Measurements from ENCODE around the gene RHOT2. TPM values are rescaled to one million over a fixed set of nuclear protein-coding genes. Genes with fewer than 3 reads are reported as not detected.

The RHOT2 gene
- total and polyA plus RNA-seq, 9 of the 15 experiments (the other 6 are each of a cell fraction or from before 2014, with no cell fraction given) = 5.0 to 373 (median 112) TPM

DNA sequence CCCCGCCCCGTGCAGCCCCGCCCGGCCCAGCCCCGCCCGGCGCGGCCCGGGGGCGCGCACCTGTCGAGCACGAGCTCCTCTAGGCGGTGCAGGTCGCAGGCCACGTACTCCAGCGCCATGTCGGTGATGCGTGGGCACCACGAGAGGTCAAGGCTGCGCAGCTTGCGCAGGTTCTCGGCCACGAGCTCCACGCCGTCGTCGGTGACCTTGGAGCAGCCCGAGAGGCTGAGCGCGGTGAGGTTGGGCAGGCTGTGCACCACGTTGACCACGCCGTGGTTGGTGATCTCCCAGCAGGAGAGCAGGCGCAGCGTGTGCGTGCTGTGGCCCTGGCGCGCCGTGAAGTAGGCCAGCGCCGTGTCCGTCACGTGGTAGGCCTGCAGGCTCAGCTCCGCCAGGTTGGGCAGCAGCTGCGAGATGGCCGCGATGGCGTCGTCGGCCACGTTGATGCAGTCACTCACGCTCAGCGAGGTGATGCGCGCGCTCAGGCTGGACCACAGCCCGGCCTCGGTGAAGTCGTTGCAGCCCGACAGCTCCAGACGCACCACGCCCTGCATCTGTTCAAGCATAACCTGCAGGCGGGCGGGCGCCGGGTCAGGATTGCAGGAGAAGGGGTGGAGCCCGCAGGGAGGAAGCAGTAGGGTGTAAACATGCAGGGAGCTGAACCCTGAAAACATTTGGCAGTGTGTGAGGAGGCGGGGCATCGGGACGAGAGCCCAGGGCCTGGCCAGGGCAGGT, 27.6 kb downstream of the RHOT2 start:
- no peaks in the 10 kb centered on the region for H3K9me3 ChIP-seq (replicated peaks; ENCODE audit: control insufficient read depth, insufficient read depth, low read depth, low read length)
- 1% methylated on average over 53 of the region's 71 CpGs for WGBS (ENCODE audit: insufficient coverage, low coverage, missing lambda C conversion rate)
- POLR2A ChIA-PET = interaction anchor here (0.6 to 1.6 kb wide), 10 partner anchors 9 to 295 kb away, joined by 3 to 9 read pairs (median 4); partner anchors contain the start of genes GNG13 and METRN
- H3K4me3 ChIP-seq = peak overlapping the region; percentile 41
- H3K9me1 ChIP-seq (ENCODE audit: control insufficient read depth, insufficient read depth, low read length) = no peaks in the 10 kb centered on the region
- FAIRE-seq (peak; percentile 26), DNase-seq (ENCODE audit: extremely low read depth in 1 of 4, low spot score in 3 of 4) (peak; percentile 63 to 88 (median 71)), ATAC-seq (peak; percentile 86)
- H3K9ac ChIP-seq (ENCODE audit: insufficient read depth in 1 of 2, low read depth in 2 of 2, low read length in 2 of 2) = peak overlapping the region in 1 of 2 experiments; percentile 90; a peak in 2 of 4 replicates
- H3K36me3 ChIP-seq (ENCODE audit: control insufficient read depth, insufficient read depth, low read length) = no peaks in the 10 kb centered on the region
- CTCF ChIA-PET (ENCODE audit: low intra/inter-chr PET ratio) = interaction anchor here (1.0 kb wide), 1 partner anchor 89 kb away, joined by 4 read pairs; no protein-coding TSS in a partner anchor
- peaks cover 7 to 22% of the 10 kb centered on the region in 2 experiments; a peak in 4 of 5 replicates for H3K27me3 ChIP-seq (ENCODE audit: control insufficient read depth in 2 of 2, insufficient read depth in 2 of 2, low read length in 2 of 2)
- H3K27ac ChIP-seq (ENCODE audit: extremely low read depth, low read depth, low read length) = peak overlapping the region; percentile 51; the same call in 1 of the 3 replicates
- peak overlapping the region; percentile 99 for H2AFZ ChIP-seq (ENCODE audit: low read depth, low read length)
- H3K79me2 ChIP-seq (ENCODE audit: control insufficient read depth, insufficient read depth, low read length) = no peaks in the 10 kb centered on the region
- peaks cover 7 to 61% of the 10 kb centered on the region in 2 experiments for H3K4me1 ChIP-seq (replicated peaks in 1 of 2; ENCODE audit: control insufficient read depth in 2 of 2, insufficient read depth in 2 of 2, low read length in 2 of 2)
- in situ Hi-C loops (cut with MboI) (no loop called here), intact Hi-C loops (cut with micrococcal nuclease) (no loop called here)
- peak overlapping the region; percentile 98 for H3K4me2 ChIP-seq (ENCODE audit: insufficient read depth, low read length)
- no TSS peak for BruUV-seq (replicated peaks)
- H4K20me1 ChIP-seq (replicated peaks; ENCODE audit: control insufficient read depth, insufficient read depth, low read length) = peaks cover 7% of the 10 kb centered on the region
- TF ChIP-seq TAF1 (IDR thresholded peaks at IDR 0.05; ENCODE audit: control insufficient read depth, extremely low read depth, insufficient read depth, low read length, severe bottlenecking) (peak; percentile 24), ZNF217 (CRISPR knock-in tag; IDR thresholded peaks at IDR 0.05) (no peak), MECOM (CRISPR knock-in tag; IDR thresholded peaks at IDR 0.05) (no peak), DMBX1 (CRISPR knock-in tag; IDR thresholded peaks at IDR 0.05; ENCODE audit: borderline replicate concordance) (no peak), ZNF41 (CRISPR knock-in tag; conservative IDR thresholded peaks at IDR 0.05) (no peak), PHTF2 (CRISPR knock-in tag; IDR thresholded peaks at IDR 0.05) (no peak), DPF2 (IDR thresholded peaks at IDR 0.05) (no peak; the same call in 1 of the 2 replicates), YBX1 (IDR thresholded peaks at IDR 0.05) (no peak), HMG20B (CRISPR knock-in tag; IDR thresholded peaks at IDR 0.05) (no peak), CTBP1 (IDR thresholded peaks at IDR 0.05; ENCODE audit: borderline replicate concordance) (peak; percentile 96), ELF4 (CRISPR knock-in tag; IDR thresholded peaks at IDR 0.05) (no peak)
- TF ChIP-seq, protein P1, sequence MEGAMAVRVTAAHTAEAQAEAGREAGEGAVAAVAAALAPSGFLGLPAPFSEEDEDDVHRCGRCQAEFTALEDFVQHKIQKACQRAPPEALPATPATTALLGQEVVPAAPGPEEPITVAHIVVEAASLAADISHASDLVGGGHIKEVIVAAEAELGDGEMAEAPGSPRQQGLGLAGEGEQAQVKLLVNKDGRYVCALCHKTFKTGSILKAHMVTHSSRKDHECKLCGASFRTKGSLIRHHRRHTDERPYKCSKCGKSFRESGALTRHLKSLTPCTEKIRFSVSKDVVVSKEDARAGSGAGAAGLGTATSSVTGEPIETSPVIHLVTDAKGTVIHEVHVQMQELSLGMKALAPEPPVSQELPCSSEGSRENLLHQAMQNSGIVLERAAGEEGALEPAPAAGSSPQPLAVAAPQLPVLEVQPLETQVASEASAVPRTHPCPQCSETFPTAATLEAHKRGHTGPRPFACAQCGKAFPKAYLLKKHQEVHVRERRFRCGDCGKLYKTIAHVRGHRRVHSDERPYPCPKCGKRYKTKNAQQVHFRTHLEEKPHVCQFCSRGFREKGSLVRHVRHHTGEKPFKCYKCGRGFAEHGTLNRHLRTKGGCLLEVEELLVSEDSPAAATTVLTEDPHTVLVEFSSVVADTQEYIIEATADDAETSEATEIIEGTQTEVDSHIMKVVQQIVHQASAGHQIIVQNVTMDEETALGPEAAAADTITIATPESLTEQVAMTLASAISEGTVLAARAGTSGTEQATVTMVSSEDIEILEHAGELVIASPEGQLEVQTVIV (CRISPR knock-in tag; IDR thresholded peaks at IDR 0.05; ENCODE audit: borderline replicate concordance) = no peak
- TF ChIP-seq, protein P2, sequence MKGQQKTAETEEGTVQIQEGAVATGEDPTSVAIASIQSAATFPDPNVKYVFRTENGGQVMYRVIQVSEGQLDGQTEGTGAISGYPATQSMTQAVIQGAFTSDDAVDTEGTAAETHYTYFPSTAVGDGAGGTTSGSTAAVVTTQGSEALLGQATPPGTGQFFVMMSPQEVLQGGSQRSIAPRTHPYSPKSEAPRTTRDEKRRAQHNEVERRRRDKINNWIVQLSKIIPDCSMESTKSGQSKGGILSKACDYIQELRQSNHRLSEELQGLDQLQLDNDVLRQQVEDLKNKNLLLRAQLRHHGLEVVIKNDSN (CRISPR knock-in tag; IDR thresholded peaks at IDR 0.05) = peak; percentile 96
- TF ChIP-seq, protein P3, sequence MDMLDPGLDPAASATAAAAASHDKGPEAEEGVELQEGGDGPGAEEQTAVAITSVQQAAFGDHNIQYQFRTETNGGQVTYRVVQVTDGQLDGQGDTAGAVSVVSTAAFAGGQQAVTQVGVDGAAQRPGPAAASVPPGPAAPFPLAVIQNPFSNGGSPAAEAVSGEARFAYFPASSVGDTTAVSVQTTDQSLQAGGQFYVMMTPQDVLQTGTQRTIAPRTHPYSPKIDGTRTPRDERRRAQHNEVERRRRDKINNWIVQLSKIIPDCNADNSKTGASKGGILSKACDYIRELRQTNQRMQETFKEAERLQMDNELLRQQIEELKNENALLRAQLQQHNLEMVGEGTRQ (CRISPR knock-in tag; IDR thresholded peaks at IDR 0.05) = peak; percentile 85
- TF ChIP-seq, protein P4, sequence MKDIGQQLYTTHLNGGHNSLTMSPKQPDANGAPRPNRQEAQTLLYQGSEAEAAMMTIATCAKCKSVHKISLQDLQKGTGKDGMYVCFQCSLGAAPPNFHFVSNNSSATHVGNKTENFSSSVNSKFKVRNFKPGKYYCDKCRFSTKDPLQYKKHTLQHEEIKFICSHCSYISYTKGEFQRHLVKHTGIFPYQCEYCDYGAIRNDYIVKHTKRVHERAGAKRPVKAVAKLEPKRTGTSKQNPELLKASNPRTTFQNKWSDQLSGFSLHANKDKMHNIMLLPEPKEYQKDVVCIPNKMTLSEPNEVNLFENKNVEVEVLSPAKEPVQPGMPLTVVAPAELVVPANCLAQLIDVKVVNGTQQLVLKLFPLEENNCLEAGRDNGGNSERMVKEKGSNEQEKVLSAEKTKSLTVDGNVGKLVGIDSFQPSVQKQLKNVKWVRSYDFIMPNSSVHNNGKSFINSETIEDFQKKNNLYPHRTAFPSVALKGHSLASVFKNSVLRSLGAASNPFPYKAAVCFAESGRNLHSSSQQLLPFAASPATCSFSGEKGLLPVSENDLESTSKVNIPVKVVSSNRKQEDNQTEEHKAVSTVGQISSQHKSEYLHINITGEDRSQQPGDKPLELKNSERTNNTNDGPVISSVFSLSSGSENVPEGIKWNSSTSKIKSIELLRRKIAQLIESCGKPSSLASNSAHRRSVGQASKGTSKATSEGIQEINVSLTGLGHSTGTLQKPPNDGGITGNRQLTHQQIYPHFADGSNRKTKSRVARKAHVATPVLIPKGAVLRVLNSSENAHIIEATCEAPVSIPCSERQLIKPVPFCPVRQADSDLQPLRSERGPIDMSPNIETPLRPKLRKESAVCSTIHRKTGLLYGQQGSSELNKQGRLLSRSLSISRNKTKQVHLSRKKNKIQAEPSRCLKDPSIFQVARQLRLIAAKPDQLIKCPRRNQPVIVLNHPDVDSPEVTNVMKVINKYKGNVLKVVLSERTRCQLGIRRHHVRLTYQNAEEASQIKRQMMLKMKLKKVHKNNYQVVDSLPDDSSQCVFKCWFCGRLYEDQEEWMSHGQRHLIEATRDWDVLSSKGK (CRISPR knock-in tag; IDR thresholded peaks at IDR 0.05) = no peak

All from K562 (cell line).